ENCODE data around the gene GDF7. TPM values are rescaled to one million over a fixed set of nuclear protein-coding genes. Genes with fewer than 3 reads are reported as not detected.

GDF7 gene
- total and polyA plus RNA-seq, 7 experiments from 2014 or later = 0.01 to 0.20 (median 0.05) TPM; not detected in 2

DNA sequence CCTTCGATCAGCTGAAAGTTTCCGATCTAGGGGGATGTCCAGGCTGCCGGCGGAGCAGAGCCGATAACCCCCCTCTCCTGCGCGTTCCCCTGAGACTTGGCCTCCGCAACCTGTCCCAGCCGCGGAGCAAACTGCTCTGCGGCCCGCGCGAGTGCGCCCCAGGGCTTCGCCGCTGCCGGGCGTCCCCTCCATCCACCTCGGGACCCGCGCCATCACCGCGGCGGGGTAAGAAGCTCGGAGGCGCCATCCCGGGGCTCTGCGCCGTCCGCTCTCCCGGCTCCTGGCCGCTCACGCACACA is 990 bp upstream of the GDF7 start:
- Histone ChIP-seq H3K36me3 (ENCODE audit: control insufficient read depth in 2 of 3, insufficient read depth in 3 of 3, low read length in 3 of 3) (no peaks in the 10 kb centered on the region), H3K27me3 (ENCODE audit: control insufficient read depth in 2 of 2, insufficient read depth in 2 of 2, low read length in 2 of 2) (peaks cover 10 to 20% of the 10 kb centered on the region in 2 donors), H3K9me3 (ENCODE audit: control insufficient read depth in 2 of 3, low read length in 3 of 3) (no peaks in the 10 kb centered on the region), H3K27ac (ENCODE audit: low read depth, low read length) (no peak overlapping the region), H3K4me3 (ENCODE audit: low read length) (peak overlapping the region; percentile 46), H3K4me1 (ENCODE audit: control insufficient read depth in 2 of 2, insufficient read depth in 2 of 2, low read length in 2 of 2) (peaks cover 0 to 6% of the 10 kb centered on the region in 2 donors)
- H3K9me3 Mint-ChIP-seq = peaks cover 0 to 1% (median 0%) of the 10 kb centered on the region in 11 donors
- DNase-seq (no peak), ATAC-seq (peak; percentile 4)
- peaks cover 6 to 30% (median 14%) of the 10 kb centered on the region in 7 donors for H3K4me1 Mint-ChIP-seq
- CTCF ChIA-PET = interaction anchor here (0.9 kb wide), 1 partner anchor 16 kb away, joined by 3 read pairs; the partner anchor contains the start of gene HS1BP3
- H3K27ac Mint-ChIP-seq = no peak overlapping the region
- no peaks in the 10 kb centered on the region for H3K36me3 Mint-ChIP-seq
- H3K4me3 Mint-ChIP-seq = peak overlapping the region; percentile 78 to 91 (median 84)
- intact Hi-C loops (cut with micrococcal nuclease) = loop anchor here (2.0 to 10.0 kb wide), 3 partner anchors 15 to 649 kb away; partner anchors contain the start of genes HS1BP3 (in 1 of the 2) and LDAH (in 1 of the 2)
- H3K27me3 Mint-ChIP-seq = peaks cover 47 to 79% (median 61%) of the 10 kb centered on the region in 5 donors
- POLR2A ChIA-PET = no interaction called here

DNA sequence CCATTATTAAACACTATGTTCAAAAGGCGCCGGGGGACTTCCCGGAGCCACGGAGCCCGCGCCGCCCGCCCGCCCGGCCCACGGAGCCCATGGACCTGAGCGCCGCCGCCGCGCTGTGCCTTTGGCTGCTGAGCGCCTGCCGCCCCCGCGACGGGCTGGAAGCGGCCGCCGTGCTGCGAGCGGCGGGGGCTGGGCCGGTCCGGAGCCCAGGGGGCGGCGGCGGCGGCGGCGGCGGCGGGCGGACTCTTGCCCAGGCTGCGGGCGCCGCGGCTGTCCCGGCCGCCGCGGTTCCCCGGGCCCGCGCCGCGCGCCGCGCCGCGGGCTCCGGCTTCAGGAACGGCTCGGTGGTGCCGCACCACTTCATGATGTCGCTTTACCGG is 197 bp downstream of the GDF7 start:
- peaks cover 0 to 3% (median 0%) of the 10 kb centered on the region in 11 donors for H3K9me3 Mint-ChIP-seq
- H3K36me3 Mint-ChIP-seq = no peaks in the 10 kb centered on the region
- H3K9me3 ChIP-seq (ENCODE audit: control insufficient read depth in 2 of 3, low read length in 3 of 3) = no peaks in the 10 kb centered on the region
- H3K27ac Mint-ChIP-seq = no peak overlapping the region
- no peak overlapping the region for H3K4me3 ChIP-seq (ENCODE audit: low read length)
- no peaks in the 10 kb centered on the region for H3K36me3 ChIP-seq (ENCODE audit: control insufficient read depth in 2 of 3, insufficient read depth in 3 of 3, low read length in 3 of 3)
- DNase-seq (no peak), ATAC-seq (peak; percentile 21)
- CTCF ChIA-PET = interaction anchor here (0.8 kb wide), 1 partner anchor 12 kb away, joined by 4 read pairs; no protein-coding TSS in a partner anchor
- intact Hi-C loops (cut with micrococcal nuclease) = loop anchor here (2.0 to 10.0 kb wide), 3 partner anchors 16 to 648 kb away; partner anchors contain the start of genes HS1BP3 (in 1 of the 2) and LDAH (in 1 of the 2)
- peak overlapping the region in 3 of 10 donors; percentile 48 to 91 (median 86) for H3K4me3 Mint-ChIP-seq
- peaks cover 5 to 19% of the 10 kb centered on the region in 2 donors for H3K27me3 ChIP-seq (ENCODE audit: control insufficient read depth in 2 of 2, insufficient read depth in 2 of 2, low read length in 2 of 2)
- no peak overlapping the region for H3K27ac ChIP-seq (ENCODE audit: low read depth, low read length)
- H3K27me3 Mint-ChIP-seq = peaks cover 49 to 72% (median 64%) of the 10 kb centered on the region in 5 donors
- POLR2A ChIA-PET = no interaction called here
- H3K4me1 Mint-ChIP-seq = peaks cover 6 to 34% (median 15%) of the 10 kb centered on the region in 7 donors
- H3K4me1 ChIP-seq (ENCODE audit: control insufficient read depth in 2 of 2, insufficient read depth in 2 of 2, low read length in 2 of 2) = peaks cover 0 to 6% of the 10 kb centered on the region in 2 donors

DNA sequence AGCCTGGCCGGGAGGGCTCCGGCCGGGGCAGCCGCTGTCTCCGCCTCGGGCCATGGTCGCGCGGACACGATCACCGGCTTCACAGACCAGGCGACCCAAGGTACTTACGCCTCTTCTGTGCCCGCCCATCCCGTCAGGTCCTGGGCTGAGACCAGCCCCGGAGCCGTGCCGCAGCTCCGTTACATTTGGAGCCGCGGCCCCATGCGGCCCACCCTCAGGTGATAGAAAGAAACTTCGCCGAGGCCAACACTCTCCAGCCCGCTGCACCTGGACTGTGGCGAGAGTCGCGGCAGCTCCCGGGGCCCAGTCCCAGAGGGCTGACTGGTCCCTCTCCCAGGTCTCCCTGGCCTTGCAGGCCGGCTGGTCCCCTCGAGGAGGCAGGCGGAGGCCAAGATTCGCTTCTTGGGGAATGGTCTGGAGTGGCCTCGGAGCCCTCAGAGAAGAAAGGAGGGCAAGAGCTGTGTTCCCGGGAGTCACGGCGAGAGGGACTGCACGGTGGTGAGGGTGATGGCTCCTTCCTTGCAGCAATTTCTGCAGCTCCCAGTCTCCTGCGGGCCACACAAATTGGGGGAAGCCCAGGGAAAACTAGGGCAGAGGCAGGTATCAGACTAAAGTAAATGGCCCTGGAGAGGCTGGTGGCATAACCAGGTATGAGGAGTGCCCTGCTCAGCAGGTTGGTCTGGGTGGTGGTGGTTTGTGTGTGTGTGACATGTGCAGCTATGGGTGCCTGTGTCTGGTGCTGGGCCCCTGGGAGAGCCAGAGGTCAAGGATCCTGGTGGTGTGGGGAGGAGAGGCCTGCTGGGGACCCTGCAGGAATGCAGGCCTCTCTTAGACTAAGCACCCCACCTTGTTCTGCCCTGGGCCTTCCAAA is 822 bp downstream of the GDF7 start:
- DNase-seq (no peak), ATAC-seq (no peak)
- ChIA-PET CTCF (interaction anchor here (0.8 kb wide), 2 partner anchors 10 to 12 kb away, joined by 3 to 4 read pairs; no protein-coding TSS in a partner anchor), POLR2A (no interaction called here)
- Histone ChIP-seq H3K4me1 (ENCODE audit: control insufficient read depth in 2 of 2, insufficient read depth in 2 of 2, low read length in 2 of 2) (peaks cover 0 to 6% of the 10 kb centered on the region in 2 donors), H3K27me3 (ENCODE audit: control insufficient read depth in 2 of 2, insufficient read depth in 2 of 2, low read length in 2 of 2) (peaks cover 3 to 19% of the 10 kb centered on the region in 2 donors), H3K27ac (ENCODE audit: low read depth, low read length) (no peak overlapping the region), H3K36me3 (ENCODE audit: control insufficient read depth in 2 of 3, insufficient read depth in 3 of 3, low read length in 3 of 3) (no peaks in the 10 kb centered on the region), H3K4me3 (ENCODE audit: low read length) (no peak overlapping the region), H3K9me3 (ENCODE audit: control insufficient read depth in 2 of 3, low read length in 3 of 3) (no peaks in the 10 kb centered on the region)
- intact Hi-C loops (cut with micrococcal nuclease) = loop anchor here (2.0 to 10.0 kb wide), 3 partner anchors 17 to 647 kb away; partner anchors contain the start of genes HS1BP3 (in 1 of the 2) and LDAH (in 1 of the 2)
- peak overlapping the region in 1 of 9 donors; percentile 43 for H3K27ac Mint-ChIP-seq
- H3K36me3 Mint-ChIP-seq = no peaks in the 10 kb centered on the region
- H3K9me3 Mint-ChIP-seq = peaks cover 0 to 3% (median 0%) of the 10 kb centered on the region in 11 donors
- peak overlapping the region; percentile 36 to 73 (median 58) for H3K4me3 Mint-ChIP-seq
- H3K27me3 Mint-ChIP-seq = peaks cover 46 to 70% (median 61%) of the 10 kb centered on the region in 5 donors
- H3K4me1 Mint-ChIP-seq = peaks cover 6 to 34% (median 15%) of the 10 kb centered on the region in 7 donors

DNA sequence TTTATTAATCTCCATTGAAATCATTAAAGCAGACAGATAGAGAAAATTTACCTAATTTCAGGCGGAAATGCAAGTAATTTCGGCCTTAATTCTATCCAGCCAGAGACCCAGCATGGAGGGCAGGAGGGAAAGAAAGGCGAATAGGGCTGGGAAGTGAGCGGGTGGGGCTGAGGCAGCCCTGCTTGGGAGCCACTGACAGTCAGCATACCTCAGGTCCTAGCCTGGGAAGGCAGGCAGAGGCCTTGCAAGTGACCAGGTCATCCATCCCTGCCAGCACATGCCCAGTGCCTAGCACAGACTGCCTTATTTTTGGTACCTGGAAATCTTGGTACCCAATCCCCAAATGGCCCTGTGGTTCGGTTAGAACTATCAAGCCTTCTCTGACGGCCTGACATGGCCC is 1.5 kb downstream of the GDF7 start:
- H3K4me3 Mint-ChIP-seq = peak overlapping the region in 8 of 10 donors; percentile 36 to 73 (median 62)
- intact Hi-C loops (cut with micrococcal nuclease) = loop anchor here in 1 of 2 donors (5.0 to 10.0 kb wide), 2 partner anchors 154 to 646 kb away; partner anchors contain the start of gene LDAH

DNA sequence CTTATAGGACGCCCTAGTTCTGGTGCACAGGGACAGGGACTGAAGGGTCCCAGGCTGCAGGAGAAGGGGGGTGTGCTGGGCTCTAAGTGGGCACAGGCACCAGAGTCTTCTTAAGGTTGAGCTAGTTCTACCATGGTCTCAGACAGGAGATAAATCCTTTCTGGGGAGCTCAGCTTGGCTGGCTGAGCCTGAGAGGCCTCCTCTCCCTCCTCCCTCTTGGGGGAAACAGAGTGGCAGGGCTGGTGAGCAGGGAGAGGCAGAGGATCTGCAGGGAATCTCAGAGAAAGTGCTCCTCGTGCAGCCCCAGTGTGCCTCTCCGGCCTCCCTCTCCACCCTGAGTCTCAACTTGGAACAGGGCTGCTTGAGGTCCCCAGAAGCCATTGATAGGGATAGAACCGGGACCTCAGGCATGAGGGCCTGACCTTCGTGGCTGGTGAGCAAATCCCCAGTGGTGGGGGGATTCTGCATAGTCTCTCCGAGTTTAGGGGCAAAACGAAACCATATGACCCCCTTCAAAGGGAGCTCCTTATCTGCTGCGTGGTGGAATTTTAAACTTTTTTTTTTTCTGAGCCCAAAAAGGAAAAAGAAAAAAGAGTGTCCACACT is 2.0 kb downstream of the GDF7 start:
- Histone ChIP-seq H3K27ac (ENCODE audit: low read depth, low read length) (no peak overlapping the region), H3K9me3 (ENCODE audit: control insufficient read depth in 2 of 3, low read length in 3 of 3) (no peaks in the 10 kb centered on the region), H3K27me3 (ENCODE audit: control insufficient read depth in 2 of 2, insufficient read depth in 2 of 2, low read length in 2 of 2) (peaks cover 3 to 19% of the 10 kb centered on the region in 2 donors), H3K36me3 (ENCODE audit: control insufficient read depth in 2 of 3, insufficient read depth in 3 of 3, low read length in 3 of 3) (no peaks in the 10 kb centered on the region), H3K4me3 (ENCODE audit: low read length) (no peak overlapping the region), H3K4me1 (ENCODE audit: control insufficient read depth in 2 of 2, insufficient read depth in 2 of 2, low read length in 2 of 2) (peaks cover 0 to 6% of the 10 kb centered on the region in 2 donors)
- CTCF ChIA-PET = interaction anchor here (0.7 kb wide), 1 partner anchor 21 kb away, joined by 5 read pairs; no protein-coding TSS in a partner anchor
- no peaks in the 10 kb centered on the region for H3K36me3 Mint-ChIP-seq
- H3K9me3 Mint-ChIP-seq = peaks cover 0 to 3% (median 0%) of the 10 kb centered on the region in 11 donors
- peaks cover 6 to 34% (median 15%) of the 10 kb centered on the region in 7 donors for H3K4me1 Mint-ChIP-seq
- no peak for DNase-seq
- no peak for ATAC-seq
- intact Hi-C loops (cut with micrococcal nuclease) = loop anchor here in 1 of 2 donors (5.0 to 10.0 kb wide), 2 partner anchors 153 to 646 kb away; partner anchors contain the start of gene LDAH
- peaks cover 39 to 76% (median 53%) of the 10 kb centered on the region in 5 donors for H3K27me3 Mint-ChIP-seq
- POLR2A ChIA-PET = no interaction called here
- H3K4me3 Mint-ChIP-seq = peak overlapping the region in 5 of 10 donors; percentile 12 to 42 (median 30)
- no peak overlapping the region for H3K27ac Mint-ChIP-seq

More for the DNA sequence above, 1.5 kb downstream of the GDF7 start:
- H3K27me3 ChIP-seq (ENCODE audit: control insufficient read depth in 2 of 2, insufficient read depth in 2 of 2, low read length in 2 of 2) = peaks cover 3 to 19% of the 10 kb centered on the region in 2 donors
- no peaks in the 10 kb centered on the region for H3K9me3 ChIP-seq (ENCODE audit: control insufficient read depth in 2 of 3, low read length in 3 of 3)
- ChIA-PET POLR2A (no interaction called here), CTCF (no interaction called here)
- H3K4me1 ChIP-seq (ENCODE audit: control insufficient read depth in 2 of 2, insufficient read depth in 2 of 2, low read length in 2 of 2) = peaks cover 0 to 6% of the 10 kb centered on the region in 2 donors
- H3K36me3 Mint-ChIP-seq = no peaks in the 10 kb centered on the region
- peak overlapping the region in 1 of 9 donors; percentile 43 for H3K27ac Mint-ChIP-seq
- peaks cover 6 to 34% (median 15%) of the 10 kb centered on the region in 7 donors for H3K4me1 Mint-ChIP-seq
- peaks cover 44 to 76% (median 58%) of the 10 kb centered on the region in 5 donors for H3K27me3 Mint-ChIP-seq
- DNase-seq (no peak), ATAC-seq (no peak)
- no peak overlapping the region for H3K4me3 ChIP-seq (ENCODE audit: low read length)
- H3K27ac ChIP-seq (ENCODE audit: low read depth, low read length) = no peak overlapping the region
- peaks cover 0 to 3% (median 0%) of the 10 kb centered on the region in 11 donors for H3K9me3 Mint-ChIP-seq
- no peaks in the 10 kb centered on the region for H3K36me3 ChIP-seq (ENCODE audit: control insufficient read depth in 2 of 3, insufficient read depth in 3 of 3, low read length in 3 of 3)
